HG02938 (cell line): ENCODE data around the gene C18orf32.
A peak's percentile ranks its signal among the peaks of the same experiment; 100 is the strongest.
"Not testable (repeated sequence)": the region's sequence is repeated elsewhere in the genome, so short reads cannot be mapped to it uniquely, and the experiment has no call there.

ENCODE experiments used
- ATAC-seq: cut with Tn5 transposase; IDR thresholded peaks from one replicate; pipeline ENCODE4 v1.9.1; 2021; ENCODE audit warnings: mild to moderate bottlenecking, moderate library complexity; ENCODE audit not compliant: unreplicated experiment

C18orf32 gene

DNA sequence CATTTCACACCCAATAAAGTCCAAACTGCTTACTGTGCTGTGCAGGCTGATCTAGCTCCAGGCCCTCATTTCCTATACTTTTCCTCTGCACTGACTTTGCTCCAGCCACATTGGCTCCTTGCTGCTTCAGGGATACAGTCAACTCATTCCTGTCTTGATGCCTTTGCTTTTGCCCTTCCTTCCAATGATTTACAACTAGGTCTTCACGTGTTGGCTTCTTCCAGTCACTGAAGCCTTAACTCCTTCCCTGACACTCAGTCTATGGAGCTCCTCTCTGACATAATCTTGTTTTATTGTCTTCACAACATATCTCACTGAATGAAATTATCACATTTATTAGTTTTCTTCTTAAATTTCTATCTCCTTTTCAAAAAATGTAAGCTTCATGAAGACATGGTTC, 16.9 kb upstream of the C18orf32 start:
- ATAC-seq: no peak

DNA sequence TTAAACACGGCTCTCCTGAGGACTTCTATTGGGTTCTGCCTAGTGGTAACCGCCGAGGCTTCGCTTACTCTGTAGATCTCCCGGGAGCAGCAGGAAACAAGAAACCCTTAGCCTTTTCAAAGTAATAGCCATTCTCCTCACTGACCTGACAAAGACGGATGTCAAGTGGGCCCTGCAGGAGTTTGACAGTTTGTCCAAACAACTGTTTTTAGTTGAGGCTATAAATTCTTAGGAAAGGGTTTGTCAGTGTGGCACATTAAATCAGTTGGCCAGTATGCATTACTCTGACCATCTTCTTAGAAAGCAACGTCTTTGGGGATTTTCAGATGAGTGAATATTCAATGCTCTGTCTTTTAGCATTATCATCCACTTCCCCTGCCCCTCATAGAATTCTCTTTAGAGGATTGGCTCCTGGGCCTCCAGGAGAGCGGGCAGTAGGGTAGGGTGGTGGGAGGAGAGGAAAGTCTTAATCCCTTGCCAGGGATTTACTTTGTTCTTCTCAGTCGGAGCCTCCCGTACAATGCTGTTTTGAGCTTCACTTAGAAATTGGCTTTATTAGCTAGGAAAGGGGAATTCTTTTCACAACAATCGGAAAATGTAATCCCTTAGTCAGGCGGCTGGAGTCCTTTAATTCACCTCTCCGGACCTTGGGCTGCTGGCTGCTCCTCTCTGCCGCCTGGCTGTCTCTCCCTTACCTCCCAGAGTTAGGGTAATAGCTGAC, 13.3 kb upstream of the C18orf32 start:
- ATAC-seq: no peak

DNA sequence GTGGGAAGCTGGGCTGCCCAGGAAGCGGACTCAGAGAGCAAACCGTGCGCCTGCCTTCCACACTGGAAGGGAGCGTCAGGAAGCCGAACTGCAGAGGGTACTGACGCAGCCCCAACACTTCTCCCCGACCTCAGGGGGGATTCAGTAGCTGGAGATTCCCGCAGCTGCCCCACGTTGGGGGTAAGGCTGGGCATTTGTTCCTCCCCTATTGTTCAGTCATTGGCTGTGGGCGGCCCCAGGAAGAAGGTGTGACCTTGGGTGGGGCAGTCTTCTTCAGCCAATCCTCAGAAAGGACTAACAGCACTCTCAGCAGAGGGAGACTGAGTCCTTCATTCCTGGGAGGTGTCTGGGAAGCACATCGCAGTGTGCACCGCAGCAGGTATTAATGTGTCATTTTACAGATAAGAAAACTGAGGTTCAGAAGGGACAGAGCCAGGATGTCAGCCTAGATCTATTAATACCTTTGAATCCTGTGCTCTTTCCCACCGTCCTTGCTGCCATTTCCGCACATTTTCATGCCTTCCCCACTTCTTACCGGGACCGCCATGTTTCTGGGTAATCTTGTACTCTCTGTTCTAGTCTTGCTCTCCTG, 12.1 kb upstream of the C18orf32 start:
- no peak for ATAC-seq

DNA sequence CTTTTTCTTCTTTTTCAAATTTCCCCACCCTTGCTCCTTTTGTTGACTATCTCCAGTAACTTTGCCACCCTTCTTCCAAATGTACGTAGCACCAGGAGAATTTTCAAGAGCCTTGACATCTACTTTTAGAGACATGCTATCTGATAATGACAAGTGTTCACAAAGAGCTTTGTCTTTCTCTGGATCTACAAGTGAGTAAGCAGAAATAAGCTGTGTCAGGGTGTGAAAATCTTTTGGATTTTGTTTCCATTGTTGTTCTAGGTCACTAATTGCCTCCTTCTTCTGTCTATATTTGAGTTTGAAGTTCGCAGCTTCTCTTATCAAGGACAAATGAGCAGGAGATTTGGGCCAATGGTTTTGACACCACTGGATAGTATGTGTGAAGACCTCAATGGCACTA, 8.4 kb upstream of the C18orf32 start:
- no peak for ATAC-seq

DNA sequence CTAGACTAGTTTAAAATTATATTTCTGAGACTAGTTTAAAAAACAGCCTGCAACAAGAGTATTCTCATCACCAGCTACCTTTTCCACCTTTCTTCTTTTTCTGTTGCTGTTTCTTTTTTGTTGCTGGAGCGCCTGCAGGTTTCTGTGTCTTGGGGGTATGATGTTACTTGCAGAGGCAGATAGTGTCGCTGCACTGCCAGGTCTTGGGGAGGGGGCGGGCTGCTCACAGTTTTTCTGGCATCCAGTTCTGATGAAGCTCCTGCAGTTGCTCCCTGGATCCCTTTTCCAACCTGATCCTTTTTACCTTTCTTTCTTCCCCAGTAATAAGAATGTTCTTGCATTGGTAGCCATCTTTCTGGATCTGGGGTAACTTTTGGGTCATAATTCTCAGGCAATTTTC, 8.0 kb upstream of the C18orf32 start:
- no peak for ATAC-seq

DNA sequence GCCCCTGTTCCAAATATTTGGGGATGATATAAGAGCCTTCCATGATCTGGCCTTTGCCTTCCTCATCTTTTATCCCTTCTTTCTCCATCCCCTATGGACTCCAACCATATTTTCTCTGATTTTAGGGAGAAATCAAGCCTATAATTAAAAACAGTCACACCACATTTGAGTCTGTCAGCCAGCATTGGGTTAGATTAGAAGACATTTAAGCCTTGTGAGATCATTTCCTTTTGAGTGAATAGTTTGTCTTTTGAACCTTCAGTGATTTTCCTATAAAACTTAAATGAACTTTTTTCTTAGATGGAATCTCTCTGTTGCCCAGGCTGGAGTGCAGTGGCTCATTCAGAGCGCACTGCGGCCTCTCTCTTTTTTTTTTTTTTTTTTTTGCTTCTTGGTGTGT, 7.6 kb upstream of the C18orf32 start:
- no peak for ATAC-seq

DNA sequence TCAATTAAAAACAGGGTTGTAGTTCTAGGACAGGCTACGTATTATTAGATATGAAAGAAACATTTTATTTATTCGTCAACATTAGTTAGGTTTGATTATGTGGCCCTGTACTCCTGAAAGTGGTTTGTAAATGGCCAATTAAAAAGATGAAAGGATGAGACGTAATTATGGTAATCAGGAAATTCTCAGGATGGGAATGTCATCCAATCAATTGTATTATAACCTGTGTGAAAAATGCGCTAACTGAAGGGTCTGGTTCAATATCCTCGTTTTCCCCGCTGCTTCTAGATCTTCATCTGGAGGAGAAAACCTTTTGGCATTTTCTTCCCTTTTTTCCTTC, 5.6 kb upstream of the C18orf32 start:
- ATAC-seq: no peak

DNA sequence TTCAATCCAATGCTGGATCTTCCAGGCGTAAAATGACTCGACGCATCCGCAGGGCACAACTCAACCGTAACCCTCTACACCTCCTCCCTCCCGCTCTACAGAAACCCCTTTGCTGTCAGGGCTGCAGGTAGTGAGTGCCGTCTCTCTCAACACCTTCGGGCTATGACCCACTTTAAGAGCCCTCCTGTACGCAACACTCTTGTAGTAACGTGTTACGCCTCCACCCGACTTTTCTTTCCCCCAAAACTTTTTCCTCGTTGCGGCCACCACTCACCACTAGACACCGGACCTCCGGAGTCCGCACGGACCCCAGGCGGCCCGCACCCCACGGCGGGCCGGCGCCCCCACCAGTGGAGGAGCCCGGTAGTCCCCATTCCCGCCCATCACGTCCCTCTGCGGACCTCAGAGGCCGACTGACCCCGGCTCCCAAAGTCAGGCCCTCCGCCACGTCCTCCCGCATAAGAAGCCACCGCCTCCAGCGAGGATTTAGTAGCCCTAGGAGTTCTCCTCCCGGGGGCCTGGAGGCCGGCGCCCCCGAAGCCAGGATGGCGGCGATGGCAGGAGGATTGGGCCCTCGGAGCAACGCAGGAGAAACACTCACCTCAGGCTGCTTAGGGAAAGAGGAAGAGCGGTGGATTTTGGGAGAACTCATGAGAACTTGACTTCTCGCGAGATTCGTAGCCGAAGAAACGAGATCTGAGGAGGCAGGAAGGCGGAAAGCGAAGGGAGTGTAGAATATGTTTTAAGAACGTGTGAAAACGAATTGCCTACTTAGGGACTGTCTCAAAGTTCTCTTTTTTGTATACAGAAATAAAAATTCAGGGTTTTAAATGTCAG, 5.0 kb upstream of the C18orf32 start, which contains the start of gene RPL17:
TSS of gene RPL17 (minus strand) at position 609 of the 837 bp plus-strand sequence.
- ATAC-seq: peak; percentile 72

DNA sequence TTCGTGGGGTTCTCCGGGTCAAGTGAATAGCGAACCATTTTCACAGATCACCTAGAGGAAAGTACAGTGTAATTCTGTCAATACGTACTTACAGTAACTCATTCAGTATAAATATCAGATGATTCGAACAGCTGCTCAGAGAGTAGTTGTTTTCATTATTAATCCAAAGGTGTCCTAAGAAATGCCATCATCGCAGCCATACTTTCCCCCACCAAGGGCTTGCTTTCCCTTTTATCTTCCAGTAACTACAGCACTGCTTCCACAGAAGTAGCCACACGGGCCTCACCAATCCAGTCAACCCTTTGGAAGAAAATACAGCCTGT, 4.5 kb upstream of the C18orf32 start:
- ATAC-seq: no peak

DNA sequence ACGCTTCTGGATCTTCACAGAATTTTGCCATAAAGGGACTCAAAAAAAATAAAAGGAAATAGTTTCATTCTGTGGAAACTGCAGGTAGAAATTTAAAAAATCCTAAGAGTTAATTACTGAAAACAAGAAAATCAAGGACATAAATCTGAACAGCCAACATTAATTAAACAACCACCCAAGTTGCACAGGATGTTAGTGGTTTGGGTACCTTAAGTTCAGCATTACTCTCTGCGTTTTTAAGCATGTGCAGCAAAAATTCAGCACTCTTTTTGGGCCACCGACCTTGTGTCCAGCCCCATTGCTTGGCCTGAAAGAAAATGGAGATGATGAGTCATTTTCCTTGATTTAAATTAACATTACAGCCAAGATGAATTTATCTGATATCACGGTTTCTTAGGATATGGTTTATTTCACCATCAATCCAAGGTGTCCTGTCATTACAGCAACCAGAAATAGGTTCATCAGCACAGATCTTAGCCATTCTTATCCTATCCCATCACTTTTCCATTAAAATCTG, 3.3 kb upstream of the C18orf32 start:
- ATAC-seq: no peak

DNA sequence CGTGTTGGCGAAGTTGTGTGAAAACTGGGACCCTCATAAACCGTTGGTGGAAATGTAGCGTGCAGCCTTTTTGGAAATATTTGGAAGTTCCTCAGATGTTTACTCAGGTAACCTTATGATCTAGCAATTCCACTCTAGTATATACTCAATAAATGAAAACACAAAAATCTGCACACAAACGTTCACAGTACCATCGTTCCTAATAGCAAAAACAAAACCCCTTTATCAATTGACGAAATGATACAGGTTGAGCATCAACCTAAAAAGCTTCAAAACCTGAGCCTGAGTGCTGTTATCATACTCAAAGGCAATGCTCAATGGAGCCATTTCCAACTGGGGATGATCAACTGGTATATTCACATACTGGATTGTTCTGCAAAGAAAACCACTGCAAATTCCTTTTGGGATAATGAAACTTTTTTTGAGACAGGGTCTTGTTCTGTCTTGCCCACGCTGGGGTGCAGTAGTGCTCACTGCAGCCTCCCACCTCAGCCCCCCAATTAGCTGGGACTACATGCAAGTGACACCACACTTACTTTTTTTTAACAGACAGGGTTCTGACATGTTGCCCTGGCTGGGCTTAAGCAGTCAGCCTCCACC, 777 bp upstream of the C18orf32 start:
- no peak for ATAC-seq

DNA sequence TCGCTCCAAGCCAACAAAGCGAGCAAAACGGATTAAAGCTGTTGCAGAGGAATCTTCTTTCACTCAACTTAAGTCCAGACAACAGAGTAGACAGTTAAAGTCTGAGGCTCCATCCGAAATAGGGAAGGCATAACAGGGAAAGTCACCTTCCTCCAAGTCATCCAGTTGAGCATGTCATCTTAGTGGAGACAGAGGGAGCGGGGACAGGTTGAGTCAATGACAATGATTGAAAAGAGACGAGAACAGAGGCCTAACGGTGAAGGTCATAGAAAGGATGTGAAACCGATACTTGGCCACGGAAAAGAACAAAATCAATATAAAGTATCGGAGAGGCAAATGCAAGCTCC, 455 bp downstream of the C18orf32 start:
- no peak for ATAC-seq

DNA sequence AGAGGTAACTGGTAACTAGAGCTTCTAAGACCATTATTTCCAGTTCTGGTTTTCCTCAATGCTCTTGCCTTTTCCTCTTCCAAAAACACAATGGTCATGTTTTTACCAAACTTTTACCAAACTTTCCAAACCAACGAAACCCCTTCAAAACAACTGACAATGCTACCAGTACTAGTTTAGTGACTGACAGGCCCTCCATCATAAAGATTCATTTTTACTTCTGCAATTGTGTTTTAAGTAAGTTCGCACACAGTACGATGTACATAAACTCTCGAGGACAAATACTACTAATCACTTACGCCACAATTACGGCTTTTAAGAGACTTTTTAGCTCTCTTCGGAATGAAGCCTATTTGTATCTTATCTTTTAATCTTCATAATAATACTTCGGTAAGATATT, 900 bp downstream of the C18orf32 start:
- no peak for ATAC-seq

DNA sequence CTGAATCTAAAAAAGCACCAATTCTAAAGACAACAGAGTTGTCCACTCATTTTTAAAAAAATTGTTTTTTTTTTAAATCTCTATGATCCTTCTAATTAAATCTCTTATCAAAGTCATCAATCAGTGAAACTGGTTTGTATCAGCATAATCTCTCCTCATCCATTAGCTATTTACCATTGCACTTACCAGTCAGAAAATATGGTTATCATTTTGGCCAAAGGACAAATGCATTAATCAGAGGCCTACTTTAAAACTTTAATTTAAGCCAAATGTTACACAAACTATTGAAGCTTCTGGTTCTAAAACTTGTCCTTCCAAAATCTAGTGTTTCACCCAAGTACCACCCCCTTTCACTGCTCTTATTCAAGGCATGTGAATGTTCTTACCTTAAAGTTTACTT, 3.8 kb downstream of the C18orf32 start:
- ATAC-seq: no peak

DNA sequence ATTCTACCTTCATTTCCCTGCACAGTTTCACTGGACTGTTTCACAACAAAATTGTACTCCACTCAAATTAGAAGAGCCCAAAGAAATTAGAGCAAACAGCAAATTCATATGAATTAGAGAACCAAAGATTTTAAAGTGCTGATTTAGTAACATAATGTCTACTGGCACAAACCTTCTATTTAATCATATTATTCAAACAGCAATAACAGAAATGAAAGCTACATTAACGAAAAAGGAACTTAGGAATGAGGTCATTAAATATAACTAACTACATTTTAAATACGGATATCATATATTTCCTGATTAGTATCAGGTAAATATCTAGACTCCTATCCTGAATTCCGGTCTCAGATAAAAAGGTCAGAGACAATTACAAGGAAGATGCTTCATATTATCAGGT, 5.1 kb downstream of the C18orf32 start:
- no peak for ATAC-seq

DNA sequence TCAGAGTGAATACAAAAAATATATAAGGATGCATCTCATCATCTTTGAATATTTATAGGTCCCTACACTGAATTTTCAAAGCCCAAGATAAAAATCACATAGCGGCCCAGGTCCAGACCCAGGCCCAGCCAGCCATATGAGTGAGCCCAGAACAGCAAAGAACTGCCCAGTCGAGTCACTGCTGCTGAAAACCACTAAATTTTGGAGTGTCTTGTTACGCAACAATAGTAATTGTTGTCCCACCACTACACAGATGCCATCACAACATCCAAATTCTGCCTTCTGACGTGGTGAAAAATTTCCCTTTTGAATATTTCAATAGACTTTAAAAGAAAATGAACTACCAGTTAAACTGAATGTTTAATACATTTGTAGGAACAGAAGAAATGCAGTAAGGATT, 5.7 kb downstream of the C18orf32 start:
- ATAC-seq: no peak

DNA sequence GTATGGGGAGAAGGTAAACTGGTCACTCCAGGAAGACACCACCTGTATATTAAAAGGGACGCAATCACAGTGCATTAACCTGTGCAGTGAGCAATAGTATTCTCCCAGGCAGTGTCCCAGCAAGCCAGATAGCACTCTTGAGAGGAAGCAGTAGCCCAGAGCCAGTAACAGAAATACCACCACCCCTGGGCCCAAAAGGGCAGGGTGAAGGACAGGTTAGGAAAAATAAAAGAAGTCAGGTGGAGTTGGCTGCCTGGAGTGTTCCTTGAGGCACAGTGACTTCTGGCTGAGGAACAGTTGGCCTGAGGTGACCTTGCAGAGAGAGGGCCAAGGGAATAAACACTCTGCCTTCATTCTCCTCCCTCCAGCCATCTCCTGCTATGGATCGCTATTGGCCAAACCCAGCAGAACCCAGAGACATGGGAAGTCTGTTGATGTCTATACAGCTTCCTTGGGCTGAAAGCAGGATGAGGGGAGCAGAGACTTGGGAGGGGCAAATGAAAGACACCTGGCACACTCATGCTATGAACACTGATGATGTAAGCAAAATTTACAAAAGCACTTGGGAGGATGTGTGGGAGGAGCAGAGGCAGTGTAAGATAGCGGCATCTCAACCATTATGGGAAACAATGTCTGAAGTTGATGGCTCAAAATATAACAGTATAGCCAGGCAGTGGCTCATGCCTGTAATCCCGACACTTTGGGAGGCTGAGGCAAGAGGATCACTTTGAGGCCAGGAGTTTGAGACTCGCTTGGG, 7.5 kb downstream of the C18orf32 start:
- no peak for ATAC-seq

DNA sequence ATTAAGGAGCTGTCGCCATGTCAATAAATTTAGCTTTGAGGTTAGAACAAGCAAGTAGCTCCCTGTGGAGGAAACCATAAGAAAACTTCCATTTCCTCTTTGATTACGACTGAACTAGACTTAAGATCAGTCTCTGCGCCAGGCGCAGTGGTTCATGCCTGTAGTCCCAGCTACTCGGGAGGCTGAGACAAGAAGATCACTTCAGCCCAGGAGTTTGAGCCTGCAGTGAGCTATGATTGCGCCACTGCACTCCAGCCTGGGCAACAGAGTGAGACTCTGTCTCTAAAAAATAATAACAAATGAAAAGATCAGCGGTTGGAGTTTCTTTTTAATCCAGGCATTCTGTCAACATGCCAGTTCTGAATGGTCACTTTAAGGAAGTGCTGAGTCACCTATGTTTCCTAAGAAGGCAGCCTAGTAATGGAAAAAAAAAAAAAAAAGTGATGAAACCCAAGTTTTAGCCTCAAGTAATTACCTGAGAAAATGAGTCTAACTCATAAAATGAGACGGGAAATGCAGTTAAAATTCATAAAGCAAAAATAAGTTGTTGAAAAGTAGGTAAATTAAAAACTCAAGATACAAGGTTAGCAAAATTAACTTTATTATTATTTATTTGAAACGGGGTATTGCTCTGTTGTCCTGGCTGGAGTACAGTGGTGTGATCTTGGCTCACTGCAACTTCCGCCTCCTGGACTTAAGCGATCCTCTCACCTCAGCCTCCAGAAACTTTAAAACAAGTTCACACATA, 10.2 kb downstream of the C18orf32 start:
- no peak for ATAC-seq

DNA sequence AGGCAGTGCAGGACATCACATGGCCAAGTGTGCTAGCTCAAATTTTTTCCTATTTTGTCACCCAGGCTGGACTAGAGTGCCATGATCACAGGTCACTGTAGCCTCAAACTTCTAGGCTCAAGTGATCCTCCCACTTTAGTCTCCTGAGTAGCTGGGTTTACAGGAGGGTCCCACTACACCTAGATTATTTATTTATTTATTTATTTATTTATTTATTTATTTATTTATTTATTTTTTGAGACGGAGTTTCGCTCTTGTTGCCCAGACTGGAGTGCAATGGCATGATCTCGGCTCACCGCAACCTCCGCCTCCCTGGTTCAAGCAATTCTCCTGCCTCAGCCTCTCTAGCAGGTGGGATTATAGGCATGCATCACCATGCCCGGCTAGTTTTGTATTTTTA, 12.1 kb downstream of the C18orf32 start:
- ATAC-seq: not testable (repeated sequence)

DNA sequence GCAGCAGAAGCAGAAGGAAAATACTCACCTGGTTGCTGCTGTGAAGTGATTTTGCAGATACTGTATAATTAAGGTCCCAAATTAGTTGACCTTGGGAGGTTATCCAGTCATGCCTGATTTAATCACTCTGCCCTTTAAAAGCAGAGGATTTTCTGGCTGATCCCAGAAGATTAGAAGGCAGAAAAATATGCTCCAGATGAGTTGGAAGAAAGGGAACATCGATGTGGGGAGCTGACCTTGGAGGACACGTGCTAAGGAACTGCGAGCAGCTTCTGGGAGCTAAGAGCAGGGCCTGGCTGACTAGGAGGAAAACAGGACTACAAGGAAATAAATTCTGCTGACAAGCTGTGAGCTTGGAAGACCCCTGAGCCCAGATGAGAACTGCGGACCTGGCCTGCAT, 13.3 kb downstream of the C18orf32 start:
- no peak for ATAC-seq
